ENCODE measurements around the gene FNBP1L.
"Not testable (repeated sequence)": the region's sequence is repeated elsewhere in the genome, so short reads cannot be mapped to it uniquely, and the experiment has no call there.

Gene FNBP1L

DNA sequence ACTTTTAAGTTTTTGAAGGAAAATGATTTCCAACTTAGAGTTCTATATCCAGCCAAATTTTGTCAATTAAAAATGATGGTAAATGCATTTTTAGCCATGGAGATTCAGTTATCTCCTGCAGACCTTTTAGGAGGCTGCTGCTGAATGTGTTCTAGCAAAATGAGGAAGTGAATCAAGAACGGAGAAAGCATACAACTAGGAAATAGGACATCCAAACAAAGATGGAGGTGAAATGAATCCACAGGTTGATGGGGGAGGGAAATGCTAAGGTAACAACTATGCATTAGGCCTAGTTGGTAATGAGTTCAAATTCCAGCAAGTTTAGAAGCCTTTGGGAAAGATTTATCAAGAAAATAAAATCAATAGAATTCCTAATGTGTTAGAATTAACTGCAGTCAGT lies 80.5 kb downstream of the FNBP1L start:
- DNase-seq: no peak

DNA sequence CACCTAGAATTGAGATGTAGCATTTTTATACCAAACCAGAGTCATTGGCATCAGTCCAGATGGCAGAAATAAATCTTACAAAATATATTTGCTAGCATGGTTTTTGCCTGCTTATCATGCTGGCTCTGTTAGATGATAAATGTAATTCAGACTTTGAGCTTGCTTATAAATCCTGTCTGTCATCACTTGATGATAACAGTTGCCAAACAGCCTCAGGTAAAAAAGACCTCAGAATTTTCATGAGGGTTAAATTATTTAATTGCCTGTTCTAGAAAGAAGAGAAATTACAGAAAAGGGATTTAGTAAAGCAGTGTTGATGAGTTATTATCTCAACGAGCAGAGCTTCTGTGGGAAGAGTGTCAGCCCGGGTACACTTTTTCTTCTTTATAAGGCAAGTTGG lies 83.3 kb downstream of the FNBP1L start:
- DNase-seq: no peak

DNA sequence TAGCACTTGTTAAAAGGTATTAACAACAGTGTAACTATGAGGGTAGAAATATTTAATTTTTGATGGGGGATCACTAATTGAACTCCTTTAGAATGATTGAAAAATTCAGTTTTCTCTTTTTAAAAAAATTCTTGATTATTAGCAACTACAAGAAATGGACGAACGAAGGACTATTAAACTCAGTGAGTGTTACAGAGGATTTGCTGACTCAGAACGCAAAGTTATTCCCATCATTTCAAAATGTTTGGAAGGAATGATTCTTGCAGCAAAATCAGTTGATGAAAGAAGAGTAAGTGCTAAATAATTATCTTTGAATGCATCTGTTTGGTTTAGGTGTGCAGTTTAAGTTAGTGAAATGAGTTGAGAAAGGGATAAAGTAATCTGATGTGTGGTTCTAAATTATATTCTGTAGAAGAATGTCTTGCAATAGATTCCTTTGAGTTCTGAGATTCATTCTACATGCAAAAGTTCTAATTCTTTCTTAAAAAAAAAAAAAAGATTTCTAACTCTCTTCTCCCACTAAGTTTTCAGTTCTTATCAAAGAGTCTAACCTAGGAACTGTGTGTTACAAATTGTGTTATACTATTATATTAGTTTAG lies 85.0 kb downstream of the FNBP1L start:
- DNase-seq: no peak

DNA sequence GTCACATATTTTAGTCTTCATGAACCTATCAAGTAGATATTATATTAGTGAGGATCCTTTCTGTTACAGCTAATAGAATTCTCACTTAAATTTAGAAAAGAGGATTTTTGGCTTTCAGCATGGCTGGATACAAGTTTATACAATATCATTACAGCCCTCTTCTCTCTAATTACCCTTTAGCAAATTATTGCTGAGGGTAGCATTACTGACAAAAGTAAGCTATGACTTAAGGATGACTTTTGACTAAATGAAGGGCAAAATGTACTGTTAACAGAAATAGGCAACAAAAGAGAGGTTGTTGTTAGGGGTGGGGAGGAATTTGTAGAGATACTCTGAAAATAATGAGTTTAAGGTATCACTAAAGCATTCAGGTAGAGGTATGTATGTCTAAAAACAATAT lies 85.8 kb downstream of the FNBP1L start:
- DNase-seq: no peak

DNA sequence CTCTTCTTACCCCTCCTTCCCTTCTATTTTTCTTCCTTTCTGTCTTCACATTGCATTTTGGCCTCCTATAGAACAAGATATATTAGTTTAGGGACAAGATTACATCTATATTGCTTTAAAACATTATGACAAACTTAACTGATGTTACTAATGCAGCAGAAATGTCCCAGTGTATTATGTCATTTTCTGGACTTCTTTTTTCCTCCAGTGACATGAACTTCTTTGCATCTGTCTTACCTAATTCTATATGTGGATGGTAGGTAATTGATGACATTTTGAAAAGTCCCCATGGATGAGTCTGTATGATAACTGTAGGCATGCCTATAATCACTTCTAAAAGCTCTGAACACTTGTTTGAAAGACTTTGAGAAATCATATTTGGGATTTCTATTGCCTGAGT lies 89.5 kb downstream of the FNBP1L start:
- DNase-seq: no peak

DNA sequence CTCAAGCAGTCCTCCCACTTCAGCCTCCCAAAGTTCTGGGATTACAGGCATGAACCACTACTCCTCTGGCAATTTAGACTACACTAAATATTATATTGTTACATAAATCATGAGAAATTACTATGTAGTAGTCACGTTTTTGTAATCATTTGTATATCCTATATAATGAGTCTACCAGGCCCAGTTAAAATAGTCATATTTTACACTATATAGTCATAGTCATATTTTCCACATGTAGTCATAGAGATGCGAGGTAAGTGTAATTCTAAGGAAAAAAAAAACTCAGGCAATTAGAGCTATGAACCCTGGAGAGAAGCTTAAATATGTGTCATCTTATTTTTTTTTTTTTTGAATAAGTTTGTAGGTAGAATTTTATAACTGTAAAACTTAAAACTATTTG lies 90.0 kb downstream of the FNBP1L start:
- no peak for DNase-seq

DNA sequence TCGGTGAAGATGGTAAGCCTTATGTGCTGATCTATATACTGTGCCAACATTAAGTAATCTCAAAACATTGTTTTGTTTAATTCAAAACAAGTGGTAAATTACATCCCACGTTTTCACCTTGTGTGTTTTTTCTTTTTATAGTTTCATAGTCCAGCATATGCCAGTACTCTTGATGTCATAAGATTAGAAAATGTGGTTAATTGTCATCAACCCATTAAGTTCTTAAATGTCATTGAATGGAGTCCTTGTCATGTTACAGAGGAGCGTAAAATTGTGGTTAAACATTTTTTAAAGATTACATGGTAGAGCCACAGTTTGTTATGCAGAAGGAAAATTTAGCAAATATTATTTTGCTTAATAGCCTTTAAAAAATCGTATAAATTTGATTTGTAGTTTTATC lies 93.1 kb downstream of the FNBP1L start:
- DNase-seq: no peak

DNA sequence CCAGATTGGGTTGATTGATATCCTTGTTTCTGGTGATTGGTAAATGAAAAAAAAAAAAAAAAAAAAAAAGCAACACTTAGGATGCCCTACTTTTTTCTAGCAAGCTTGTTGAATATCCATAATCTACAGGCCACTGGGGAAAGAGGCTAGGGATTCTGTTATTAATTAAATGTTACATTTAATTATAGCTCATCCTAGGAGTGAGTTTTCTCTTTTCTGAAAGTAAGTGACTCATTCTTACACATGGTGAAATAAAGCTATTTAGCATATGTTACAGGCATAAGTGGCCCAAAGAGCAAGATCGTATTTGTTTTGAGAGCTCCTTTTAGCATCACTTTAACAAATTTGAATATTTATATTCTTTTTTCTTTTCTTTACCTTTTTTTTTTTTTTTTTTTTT lies 94.5 kb downstream of the FNBP1L start:
- DNase-seq: no peak

DNA sequence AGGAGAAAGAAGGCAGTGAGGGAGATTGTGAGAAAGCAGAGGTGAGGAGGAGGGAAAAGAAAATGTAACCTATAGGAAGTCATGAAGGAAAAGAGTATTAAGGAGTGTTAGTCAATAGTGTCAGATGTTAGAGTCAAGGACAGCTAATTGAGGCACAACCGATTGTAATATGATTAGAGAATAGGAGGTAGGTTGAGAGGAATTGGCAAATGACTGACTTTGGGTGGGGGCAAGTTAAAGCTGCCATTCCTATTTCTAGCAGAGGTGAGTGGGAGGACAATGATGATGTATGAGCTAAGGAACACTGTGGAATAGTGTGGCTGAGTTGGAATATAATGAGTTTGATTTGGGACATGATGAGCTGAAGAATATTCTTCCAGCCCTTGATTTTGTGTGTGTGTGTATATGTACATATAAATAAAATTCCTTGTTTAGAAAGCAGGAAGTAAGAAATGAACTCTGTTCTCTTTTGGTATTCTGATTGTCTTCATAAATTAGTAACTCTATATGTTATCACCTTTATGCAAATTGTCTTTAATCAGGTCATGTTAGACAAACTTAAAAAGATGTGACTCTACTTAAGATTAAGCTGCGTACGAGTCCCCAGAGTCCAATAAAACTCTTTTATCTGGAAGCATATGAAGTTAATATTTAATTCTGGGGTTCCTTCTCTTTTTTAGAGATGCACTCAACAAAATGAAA lies 98.4 kb downstream of the FNBP1L start:
- no peak for DNase-seq

DNA sequence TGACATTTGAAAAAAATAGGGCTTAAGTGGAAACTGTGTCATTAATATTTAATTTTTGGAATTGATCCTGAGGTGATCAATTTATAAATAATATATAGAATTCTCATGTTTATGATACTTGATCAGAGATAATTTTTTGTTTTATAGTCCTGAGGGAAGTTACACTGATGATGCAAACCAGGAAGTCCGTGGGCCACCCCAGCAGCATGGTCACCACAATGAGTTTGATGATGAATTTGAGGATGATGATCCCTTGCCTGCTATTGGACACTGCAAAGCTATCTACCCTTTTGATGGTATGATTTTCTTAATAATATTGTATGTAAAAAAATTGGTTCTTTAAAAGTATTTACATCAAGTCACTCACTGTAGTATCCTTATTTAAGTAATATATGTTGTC lies 101.2 kb downstream of the FNBP1L start:
- DNase-seq: no peak

DNA sequence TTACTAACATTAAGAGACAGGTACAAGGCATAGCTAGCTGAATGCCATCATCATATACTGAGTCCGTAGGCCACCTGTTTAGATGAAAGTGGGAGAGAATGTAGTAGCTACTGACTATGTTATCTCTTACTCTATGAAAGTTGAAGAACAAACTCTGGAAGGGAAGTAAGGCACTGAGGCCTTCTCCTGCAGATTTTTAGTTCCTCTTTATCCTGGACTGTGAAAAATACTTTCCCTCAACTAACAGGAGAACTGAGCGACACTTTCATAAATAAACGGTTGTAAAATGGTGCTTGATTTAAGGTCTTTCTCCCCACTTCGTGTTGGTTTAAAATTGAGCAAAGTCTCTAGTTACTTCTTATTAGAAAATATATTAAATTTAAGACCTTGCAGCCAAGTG lies 101.9 kb downstream of the FNBP1L start:
- DNase-seq: no peak

DNA sequence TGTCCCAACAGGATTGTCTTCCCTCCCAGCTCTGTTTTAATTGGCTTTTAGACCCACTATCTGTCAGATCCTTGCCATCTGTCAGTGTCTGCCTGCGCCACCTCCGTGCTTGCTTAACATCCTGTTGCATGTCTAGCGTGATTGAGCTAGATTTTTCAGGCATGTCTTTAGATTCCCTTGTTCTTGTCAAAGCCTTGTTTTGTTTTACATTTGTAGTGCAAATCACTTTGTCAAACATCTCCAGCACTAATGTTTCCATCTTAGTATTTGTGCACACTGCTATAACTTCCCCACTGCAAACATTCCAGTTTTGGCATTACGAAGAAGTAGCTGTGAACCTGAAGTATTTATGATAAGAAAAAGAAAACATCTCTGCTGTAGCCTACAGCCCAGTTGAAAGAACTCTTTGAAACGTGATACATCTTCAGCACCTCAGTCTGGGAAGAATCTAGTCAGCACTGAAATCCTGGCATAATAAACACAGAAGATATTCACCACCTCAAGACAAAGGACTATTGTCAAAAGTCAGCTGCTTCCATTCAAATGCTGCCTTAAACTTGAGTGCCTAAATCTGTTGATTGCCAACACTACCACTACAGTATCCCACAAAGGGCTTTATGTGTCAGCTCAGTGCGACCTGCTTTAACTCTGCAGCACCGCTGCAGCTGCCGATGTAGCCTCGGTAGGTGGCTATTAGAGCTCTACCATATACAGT lies 105.0 kb downstream of the FNBP1L start:
- DNase-seq: peak in 20 of 56 donors; percentile 6 to 76 (median 31)

DNA sequence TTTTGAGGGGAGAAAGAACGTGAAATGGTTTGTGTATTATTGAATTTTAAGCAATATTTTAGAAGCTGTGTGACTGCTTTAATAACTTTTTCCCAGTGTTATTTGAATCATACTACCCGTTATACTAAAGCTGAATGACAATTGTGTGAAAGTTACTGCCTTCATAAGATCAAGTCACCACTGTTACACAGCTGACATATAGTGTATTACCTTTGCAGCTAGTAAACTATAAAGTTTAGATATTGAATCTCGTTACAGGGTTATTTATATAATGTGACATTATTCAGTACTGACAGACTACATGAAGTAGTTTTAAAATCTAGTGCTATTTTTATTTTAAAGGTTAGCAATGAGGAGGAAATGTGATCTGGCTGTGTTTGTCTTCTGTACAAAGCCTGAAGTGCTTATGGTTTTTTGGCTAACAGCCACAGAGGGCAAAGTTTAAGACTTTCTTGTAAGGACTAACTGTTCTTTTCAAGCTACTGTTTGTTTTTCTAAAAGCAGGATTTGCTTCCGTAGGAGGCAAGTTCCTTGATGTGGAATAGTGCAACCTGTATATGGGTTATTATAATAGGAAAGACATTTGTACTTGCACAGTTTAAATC lies 106.1 kb downstream of the FNBP1L start:
- not testable (repeated sequence) for DNase-seq

DNA sequence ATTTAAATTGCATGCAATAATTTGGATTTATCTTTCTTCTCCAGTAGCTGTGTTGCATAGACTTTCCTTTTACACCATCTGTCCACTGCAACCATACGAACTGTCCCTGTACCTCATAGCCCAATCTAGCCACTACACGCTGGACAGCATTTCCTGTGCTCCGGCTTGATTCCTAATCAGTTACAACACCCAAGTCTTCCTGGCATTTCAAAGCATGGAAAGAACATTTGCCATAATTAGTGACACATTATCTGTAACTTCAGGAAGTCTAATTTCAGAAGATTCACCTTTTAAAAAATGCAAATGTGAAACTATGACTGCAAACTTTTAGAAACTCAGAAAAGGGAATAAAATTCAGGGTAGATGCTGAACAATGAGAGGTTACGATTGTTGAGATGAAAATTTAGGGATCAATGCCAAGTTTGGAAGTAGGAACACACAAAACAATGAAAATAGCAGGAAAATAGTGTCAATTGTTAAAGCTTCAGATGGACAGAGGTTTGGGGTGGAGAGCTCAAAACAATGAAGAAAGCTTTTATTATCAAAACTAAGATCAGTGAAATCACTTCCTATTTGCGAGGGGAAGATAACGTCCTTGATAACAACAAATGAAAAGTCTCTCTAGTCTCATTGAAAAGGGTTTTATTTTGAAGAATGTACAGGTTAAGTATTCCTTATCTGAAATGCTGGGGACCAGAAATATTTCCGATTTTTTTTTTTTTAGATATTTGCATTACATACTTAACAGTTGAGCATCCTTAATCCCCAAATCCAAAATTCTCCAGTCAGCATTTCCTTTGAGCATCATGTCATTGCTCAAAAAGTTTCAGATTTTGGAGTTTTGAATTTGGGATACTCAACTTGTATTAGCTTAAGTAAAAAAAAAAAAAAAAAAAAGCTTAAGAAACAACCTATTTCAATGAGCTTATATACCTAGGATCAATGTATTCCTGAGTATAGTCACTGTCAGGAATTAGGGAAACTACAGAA lies 107.3 kb downstream of the FNBP1L start:
- no peak for DNase-seq

DNA sequence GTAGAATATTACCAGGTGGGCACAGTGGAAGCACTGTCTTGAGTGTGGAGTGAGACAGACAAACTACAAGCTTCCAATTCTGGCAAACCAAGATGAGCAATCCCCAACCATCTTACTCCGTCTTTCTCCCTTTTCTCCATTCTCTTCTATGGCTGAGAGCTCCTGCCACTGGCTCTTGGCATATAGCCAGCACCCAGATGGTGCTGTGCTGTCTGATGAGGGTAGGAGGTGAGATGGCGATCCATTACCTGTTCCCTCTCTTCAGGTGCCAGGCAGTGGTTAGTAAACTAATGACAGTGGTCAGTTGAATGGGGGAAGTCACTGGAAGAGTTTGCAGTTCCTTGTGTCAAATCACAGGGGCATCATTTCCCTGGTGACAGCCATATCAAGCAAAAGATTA lies 108.4 kb downstream of the FNBP1L start:
- no peak for DNase-seq

DNA sequence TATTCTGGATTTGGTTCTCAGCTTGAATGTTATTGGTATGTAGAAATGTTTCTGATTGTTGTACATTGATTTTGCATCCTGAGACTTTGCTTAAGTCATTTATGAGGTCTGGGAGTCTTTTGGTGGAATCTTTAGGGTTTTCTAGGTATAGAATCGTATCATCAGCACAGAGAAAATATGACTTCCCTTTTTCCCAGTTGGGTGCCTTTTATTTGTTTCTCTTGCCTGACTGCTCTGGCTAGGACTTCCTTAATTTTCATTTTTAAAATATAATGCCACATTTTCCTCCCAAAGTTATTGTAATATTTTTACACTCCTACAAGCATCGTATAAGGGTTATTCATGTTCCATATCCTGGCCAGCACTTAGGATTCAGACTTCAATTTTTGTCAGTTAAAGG lies 111.1 kb downstream of the FNBP1L start:
- DNase-seq: no peak

DNA sequence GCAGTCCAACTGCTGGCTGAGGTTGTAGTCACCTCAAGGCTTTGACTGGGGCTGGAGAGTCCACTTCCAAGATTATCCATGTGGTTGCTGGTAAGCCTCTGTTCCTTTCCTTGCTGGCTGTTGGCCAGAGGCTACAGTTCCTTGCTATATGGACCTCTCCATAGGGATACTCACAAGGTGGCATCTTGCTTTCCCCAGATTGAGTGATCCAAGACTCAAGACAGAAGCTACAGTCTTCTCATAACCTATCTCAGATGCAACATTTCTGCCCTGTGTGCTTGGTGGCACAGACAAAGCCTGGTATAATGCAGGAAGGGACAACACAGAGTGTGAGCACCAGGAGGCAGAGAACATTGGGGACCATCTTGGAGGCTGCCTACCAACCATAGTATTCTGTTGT lies 111.8 kb downstream of the FNBP1L start:
- no peak for DNase-seq

DNA sequence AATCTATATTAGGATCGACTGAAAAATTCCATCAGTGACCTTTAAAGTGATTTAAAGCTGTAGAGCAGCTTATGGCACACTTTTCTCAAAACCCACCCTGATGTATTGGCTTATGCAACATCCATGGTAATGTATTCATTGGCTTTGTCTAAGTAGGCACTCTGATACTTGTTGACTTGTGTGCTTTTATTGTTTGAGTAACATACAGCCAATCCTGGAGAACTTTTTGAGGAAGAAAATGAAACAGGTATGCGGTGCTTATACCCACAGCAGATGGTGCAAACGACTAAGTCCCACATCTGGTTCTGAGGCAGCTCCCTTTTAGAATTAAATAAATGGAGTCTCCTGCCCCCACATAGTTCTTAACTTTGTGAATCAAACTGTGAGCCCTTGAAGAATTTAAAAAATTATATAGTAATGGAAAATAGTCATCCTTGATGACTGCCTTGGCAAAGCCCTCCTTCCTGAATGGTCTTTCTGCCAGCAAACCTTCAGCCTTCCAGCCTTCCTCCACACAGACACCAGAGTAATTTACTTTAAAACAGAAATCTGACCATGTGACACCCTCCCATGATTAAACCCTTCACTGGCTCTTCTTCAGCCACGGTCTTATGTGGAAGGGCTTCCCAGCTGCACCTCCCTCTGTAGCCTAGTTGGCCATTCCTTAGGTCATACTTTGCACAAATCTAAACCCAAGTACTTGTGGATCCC lies 117.7 kb downstream of the FNBP1L start:
- DNase-seq: no peak

DNA sequence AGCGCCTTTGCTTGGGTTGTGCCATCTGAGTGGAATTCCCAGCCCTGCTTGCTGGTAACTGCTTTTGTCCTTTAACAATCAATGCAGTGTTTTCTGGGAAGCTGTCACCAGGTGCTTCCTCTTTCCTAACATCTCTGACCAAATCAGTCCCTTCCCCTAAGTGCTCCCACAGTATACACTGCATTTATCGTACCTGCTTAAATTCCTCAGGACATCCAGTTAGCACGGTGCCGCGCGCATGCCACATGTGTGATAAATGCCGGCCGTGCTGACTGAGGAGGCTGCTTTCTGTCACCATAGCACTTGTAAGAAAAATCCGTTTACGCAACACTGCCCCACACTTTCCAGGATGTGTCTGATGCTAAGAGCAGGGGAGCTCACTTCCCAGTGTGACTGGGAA lies 118.3 kb downstream of the FNBP1L start:
- no peak for DNase-seq

DNA sequence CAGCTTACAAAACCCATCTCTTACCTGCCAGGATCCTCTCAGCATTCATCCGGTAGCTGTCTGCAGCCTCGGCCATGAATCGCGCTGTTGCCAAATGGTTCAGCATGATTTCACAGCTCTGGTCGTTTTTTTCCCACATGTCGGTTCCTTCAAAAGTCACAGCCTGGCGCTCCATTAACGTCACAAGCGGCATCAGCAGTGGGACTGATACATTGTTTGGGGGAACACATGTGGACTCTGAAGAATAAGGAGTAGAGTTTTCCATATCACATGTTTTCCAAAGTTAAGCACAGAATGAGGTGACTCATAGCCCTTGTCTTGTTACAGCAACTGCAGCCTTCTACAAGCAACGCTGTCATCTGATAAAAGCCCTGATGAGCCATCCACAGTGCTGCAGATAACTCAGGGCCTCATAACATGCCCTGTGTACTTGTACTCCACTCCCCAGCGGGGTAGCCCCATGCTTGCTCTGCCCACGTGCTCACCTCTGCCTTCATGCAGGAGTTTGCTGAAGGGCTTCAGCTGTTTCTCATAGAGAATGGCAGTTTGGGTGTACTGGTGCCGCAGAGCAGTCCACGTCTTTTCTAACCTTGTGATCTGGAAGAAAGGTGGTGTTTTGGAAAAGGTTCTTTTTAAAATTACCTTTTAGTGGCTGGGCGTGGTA lies 119.5 kb downstream of the FNBP1L start:
- DNase-seq: no peak

Data from amygdala (tissue), 56 donors.